GM12872 (cell line): ENCODE measurements around the gene EOLA1.

Experiments used
- CTCF ChIP-seq: IDR thresholded peaks from 3 replicates; pipeline ENCODE4 v1.5.1; 2011; ENCODE audit warnings: low read depth, mild to moderate bottlenecking, low read length, moderate library complexity; ENCODE audit not compliant: insufficient read depth

EOLA1 gene

GRCh38 chrX:149540621-149541520 is at the start of gene EOLA1:
TSS of gene EOLA1 (plus strand) at chrX:149541012. CDS start at chrX:149545631, 4,619 bp downstream.
- no peak for TF ChIP-seq CTCF

- TF ChIP-seq CTCF, result no peak
Measured at GRCh38 chrX:149491812-149492211, 49.0 kb upstream of the EOLA1 start.

- TF ChIP-seq CTCF, result no peak
Measured at GRCh38 chrX:149493567-149494562, 46.9 kb upstream of the EOLA1 start.

GRCh38 chrX:149494844-149495565 is 45.8 kb upstream of the EOLA1 start:
- no peak for TF ChIP-seq CTCF

- TF ChIP-seq CTCF, result no peak
Measured at GRCh38 chrX:149495573-149496071, 45.2 kb upstream of the EOLA1 start.

- TF ChIP-seq CTCF, result no peak
Measured at GRCh38 chrX:149497054-149497453, 43.8 kb upstream of the EOLA1 start.

- no peak for TF ChIP-seq CTCF
Measured at GRCh38 chrX:149497626-149498025, 43.2 kb upstream of the EOLA1 start.
